MCF 10A (cell line): ENCODE measurements around the gene ANKRD22. TPM values are rescaled to one million over a fixed set of nuclear protein-coding genes. Genes with fewer than 3 reads are reported as not detected.
"Not testable (repeated sequence)": the region's sequence is repeated elsewhere in the genome, so short reads cannot be mapped to it uniquely, and the experiment has no call there.

Source experiments
- BruUV-seq: library from RNA; stranded (reverse); fragments of 400-500 nt; replicated peaks from 2 replicates; lab custom pipeline; 2021; lab: Mats Ljungman, UMichigan
- CTCF ChIA-PET: fragments of 300-600 bp; sonication (Branson Sonifier 250); formaldehyde crosslinking; extraction: SDS; loops from one replicate; lab custom pipeline; 2021; ENCODE audit warnings: antibody characterized with exemption, inconsistent platforms; lab: Yijun Ruan, JAX
- POLR2A ChIA-PET: fragments of 300-600, 350-650 bp; sonication (Branson Sonifier 250); formaldehyde crosslinking; extraction: SDS; loops from one replicate; lab custom pipeline; 2020; ENCODE audit warnings: antibody characterized with exemption, inconsistent platforms; lab: Yijun Ruan, JAX
- DNase-seq: peaks from one replicate; pipeline ENCODE4 v3.0.0-alpha.2; 2018; ENCODE audit not compliant: unreplicated experiment
- H3K27ac Mint-ChIP-seq: one replicate; pipeline ENCODE4 v1.8.0; 2022; ENCODE audit warnings: mild to moderate bottlenecking, low read depth, mixed read lengths; ENCODE audit not compliant: unreplicated experiment
- H3K27me3 Mint-ChIP-seq: one replicate; pipeline ENCODE4 v1.8.0; 2022; ENCODE audit warnings: mixed read lengths; ENCODE audit not compliant: insufficient read depth, unreplicated experiment
- H3K36me3 Mint-ChIP-seq: one replicate; pipeline ENCODE4 v1.8.0; 2022; ENCODE audit warnings: mild to moderate bottlenecking, moderate library complexity, mixed read lengths; ENCODE audit not compliant: insufficient read depth, unreplicated experiment
- H3K4me1 Mint-ChIP-seq: one replicate; pipeline ENCODE4 v1.8.0; 2022; ENCODE audit warnings: mixed read lengths; ENCODE audit not compliant: insufficient read depth, unreplicated experiment
- H3K4me3 Mint-ChIP-seq: one replicate; pipeline ENCODE4 v1.8.0; 2022; ENCODE audit warnings: mild to moderate bottlenecking, moderate library complexity, mixed read lengths; ENCODE audit not compliant: unreplicated experiment
- H3K9me3 Mint-ChIP-seq: one replicate; pipeline ENCODE4 v1.8.0; 2022; ENCODE audit warnings: mixed read lengths; ENCODE audit not compliant: unreplicated experiment
- intact Hi-C: fragments of 100-400 bp; cut with micrococcal nuclease; formaldehyde crosslinking; loops from 2 replicates; pipeline ENCODE4 v1.14.1; 2022
- total RNA-seq: library from RNA; stranded (reverse); gene quantifications from 2 replicates; pipeline ENCODE4 v1.2.3, GENCODE V29; 2022
- TF ChIP-seq, protein P1 (sequence below): fragments of 200-600 bp; IDR thresholded peaks from one replicate; pipeline ENCODE4 v1.8.0; 2022; ENCODE audit warnings: antibody characterized with exemption, mild to moderate bottlenecking; ENCODE audit not compliant: unreplicated experiment

ANKRD22 gene
- total RNA-seq, 1 experiment from 2014 or later: 0.26 TPM

DNA sequence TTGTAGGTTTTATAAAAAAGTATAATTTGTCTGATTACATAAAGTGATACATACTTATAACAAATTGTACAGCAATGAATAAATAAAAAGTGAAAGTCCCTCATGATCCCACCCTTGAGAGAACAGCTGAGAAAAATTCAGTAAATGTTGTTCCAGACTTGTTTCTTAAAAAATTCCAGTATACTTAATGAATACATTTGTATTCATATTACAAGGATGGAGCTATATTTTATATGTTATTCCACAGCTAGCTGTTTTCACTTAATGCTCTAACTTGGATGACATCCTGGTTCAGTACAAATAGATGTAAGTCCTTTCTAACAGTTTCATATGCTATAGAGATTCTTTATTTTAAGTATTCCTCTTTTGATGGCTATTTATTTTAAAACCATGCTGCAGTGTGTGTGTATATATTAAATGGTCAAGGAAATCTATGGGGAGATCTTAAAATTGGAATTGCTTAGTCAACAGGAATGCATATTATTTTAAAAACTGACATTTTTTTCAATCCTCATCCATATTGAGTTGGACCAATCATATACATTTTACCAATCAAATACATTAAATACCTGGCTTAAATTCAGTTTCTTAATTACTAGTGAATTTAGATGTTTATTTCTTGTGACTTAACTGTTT, 37.3 kb upstream of the ANKRD22 start:
- Mint-ChIP-seq H3K4me1 (peaks cover 23% of the 10 kb centered on the region), H3K27me3 (no peaks in the 10 kb centered on the region), H3K9me3 (no peaks in the 10 kb centered on the region), H3K27ac (no peak overlapping the region), H3K4me3 (no peak overlapping the region), H3K36me3 (peaks cover 6% of the 10 kb centered on the region)
- no TSS peak for BruUV-seq
- TF ChIP-seq, protein P1, sequence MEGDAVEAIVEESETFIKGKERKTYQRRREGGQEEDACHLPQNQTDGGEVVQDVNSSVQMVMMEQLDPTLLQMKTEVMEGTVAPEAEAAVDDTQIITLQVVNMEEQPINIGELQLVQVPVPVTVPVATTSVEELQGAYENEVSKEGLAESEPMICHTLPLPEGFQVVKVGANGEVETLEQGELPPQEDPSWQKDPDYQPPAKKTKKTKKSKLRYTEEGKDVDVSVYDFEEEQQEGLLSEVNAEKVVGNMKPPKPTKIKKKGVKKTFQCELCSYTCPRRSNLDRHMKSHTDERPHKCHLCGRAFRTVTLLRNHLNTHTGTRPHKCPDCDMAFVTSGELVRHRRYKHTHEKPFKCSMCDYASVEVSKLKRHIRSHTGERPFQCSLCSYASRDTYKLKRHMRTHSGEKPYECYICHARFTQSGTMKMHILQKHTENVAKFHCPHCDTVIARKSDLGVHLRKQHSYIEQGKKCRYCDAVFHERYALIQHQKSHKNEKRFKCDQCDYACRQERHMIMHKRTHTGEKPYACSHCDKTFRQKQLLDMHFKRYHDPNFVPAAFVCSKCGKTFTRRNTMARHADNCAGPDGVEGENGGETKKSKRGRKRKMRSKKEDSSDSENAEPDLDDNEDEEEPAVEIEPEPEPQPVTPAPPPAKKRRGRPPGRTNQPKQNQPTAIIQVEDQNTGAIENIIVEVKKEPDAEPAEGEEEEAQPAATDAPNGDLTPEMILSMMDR: no peak
- intact Hi-C loops: no loop called here
- ChIA-PET CTCF (interaction anchor here (1.7 kb wide), 1 partner anchor 13 kb away, joined by 4 read pairs; no protein-coding TSS in a partner anchor), POLR2A (interaction anchor here (0.9 kb wide), 1 partner anchor 39 kb away, joined by 5 read pairs; no protein-coding TSS in a partner anchor)
- DNase-seq: no peak

DNA sequence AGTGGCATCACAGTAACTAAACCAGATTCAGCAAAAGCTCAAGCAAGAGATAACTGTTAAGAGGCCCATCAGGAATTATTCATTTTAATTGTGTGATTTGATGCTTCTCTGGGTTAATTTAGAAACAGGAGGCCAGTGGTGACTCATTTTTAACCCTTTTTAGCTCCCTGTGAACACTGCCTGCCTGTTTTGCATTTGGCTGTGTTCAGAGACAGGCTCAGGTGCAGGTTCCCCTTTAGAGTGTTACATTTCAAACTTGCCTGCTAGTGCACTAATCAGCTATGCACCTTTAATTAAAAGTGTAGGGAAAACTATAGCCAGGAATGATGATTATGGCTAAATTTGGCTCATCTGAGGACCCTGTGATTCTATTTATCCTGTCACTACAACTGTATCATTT, 34.9 kb upstream of the ANKRD22 start:
- Mint-ChIP-seq H3K9me3 (no peaks in the 10 kb centered on the region), H3K4me3 (no peak overlapping the region), H3K27me3 (no peaks in the 10 kb centered on the region), H3K36me3 (no peaks in the 10 kb centered on the region), H3K4me1 (peaks cover 41% of the 10 kb centered on the region), H3K27ac (no peak overlapping the region)
- intact Hi-C loops: no loop called here
- ChIA-PET POLR2A (interaction anchor here (0.7 to 1.2 kb wide), 6 partner anchors 24 to 106 kb away, joined by 3 to 4 read pairs (median 3); partner anchors contain the start of genes ANKRD22 and FAS), CTCF (interaction anchor here (1.9 to 3.8 kb wide), 2 partner anchors 46 to 51 kb away, joined by 10 to 17 read pairs; no protein-coding TSS in a partner anchor)
- BruUV-seq: no TSS peak
- DNase-seq: peak; percentile 25
- TF ChIP-seq, protein P1: no peak

DNA sequence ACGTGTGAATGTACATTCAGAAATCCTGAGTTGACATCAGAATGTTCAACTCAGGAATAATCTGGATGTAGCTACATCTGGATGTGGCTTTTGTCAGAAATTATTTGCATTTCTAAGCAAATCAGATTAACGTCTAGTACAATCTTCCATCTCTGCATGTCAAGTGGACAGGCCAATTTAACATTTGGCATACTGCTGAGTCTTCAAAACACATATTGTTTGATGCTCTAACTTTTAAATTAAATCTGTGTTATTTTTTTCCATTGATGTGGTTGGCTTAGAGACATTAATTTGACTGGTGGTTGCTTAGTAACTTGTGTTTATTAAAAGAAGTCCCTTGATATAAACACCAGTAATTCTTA, 31.8 kb upstream of the ANKRD22 start:
- Mint-ChIP-seq H3K9me3 (no peaks in the 10 kb centered on the region), H3K4me3 (peak overlapping the region; percentile 97), H3K36me3 (no peaks in the 10 kb centered on the region), H3K4me1 (peaks cover 35% of the 10 kb centered on the region), H3K27me3 (no peaks in the 10 kb centered on the region), H3K27ac (peak overlapping the region; percentile 91)
- ChIA-PET CTCF (interaction anchor here (0.6 to 3.3 kb wide), 5 partner anchors 9 to 201 kb away, joined by 3 to 17 read pairs (median 3); no protein-coding TSS in a partner anchor), POLR2A (interaction anchor here (1.2 to 3.3 kb wide), 2 partner anchors 11 to 32 kb away, joined by 5 to 34 read pairs; partner anchors contain the start of gene ANKRD22)
- peak; percentile 2 for DNase-seq
- TF ChIP-seq, protein P1: no peak
- intact Hi-C loops: no loop called here
- no TSS peak for BruUV-seq

DNA sequence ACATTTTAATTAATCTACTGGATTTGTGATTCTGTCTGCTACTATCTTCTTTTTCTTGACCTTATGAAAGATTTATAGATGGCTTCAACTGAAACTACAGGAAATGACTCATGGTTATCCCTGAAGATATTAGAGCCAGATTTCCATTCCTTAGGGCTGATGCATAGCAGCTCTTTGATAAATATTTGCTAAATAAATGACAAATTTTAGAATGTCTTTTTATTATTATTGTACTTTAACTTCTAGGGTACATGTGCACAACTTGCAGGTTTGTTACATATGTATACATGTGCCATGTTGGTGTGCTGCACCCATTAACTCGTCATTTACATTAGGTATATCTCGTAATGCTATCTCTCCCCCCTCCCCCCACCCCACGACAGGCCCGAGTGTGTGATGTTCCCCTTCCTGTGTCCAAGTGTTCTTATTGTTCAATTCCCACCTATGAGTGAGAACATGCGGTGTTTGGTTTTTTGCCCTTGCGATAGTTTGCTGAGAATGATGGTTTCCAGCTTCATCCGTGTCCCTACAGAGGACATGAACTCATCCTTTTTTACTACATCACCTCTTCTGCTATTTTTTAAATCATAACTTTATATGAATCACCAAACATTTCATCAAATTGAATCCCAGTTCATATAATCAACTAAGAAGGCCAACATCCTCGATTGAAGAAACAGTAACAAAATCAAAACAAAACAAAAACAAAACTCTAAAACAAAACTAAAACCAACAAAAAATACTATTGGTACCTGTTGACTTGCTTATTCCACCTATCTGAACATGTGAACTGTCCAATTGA, 31.2 kb upstream of the ANKRD22 start:
- BruUV-seq, H3K27me3 Mint-ChIP-seq, intact Hi-C loops, H3K9me3 Mint-ChIP-seq, H3K36me3 Mint-ChIP-seq: not testable (repeated sequence)
- CTCF ChIA-PET: interaction anchor here (1.0 to 3.3 kb wide), 7 partner anchors 31 to 52 kb away, joined by 3 to 17 read pairs (median 4); partner anchors contain the start of gene ANKRD22
- POLR2A ChIA-PET: interaction anchor here (0.6 to 4.2 kb wide), 15 partner anchors 11 to 761 kb away, joined by 3 to 63 read pairs (median 5); partner anchors contain the start of genes ANKRD22 and FAS
- H3K4me3 Mint-ChIP-seq: peak overlapping the region; percentile 97
- peak overlapping the region; percentile 91 for H3K27ac Mint-ChIP-seq
- DNase-seq: peak; percentile 66
- peaks cover 31% of the 10 kb centered on the region for H3K4me1 Mint-ChIP-seq
